AG04450 (cell line): Measurements from ENCODE around the gene TBL1XR1. TPM values are rescaled to one million over a fixed set of nuclear protein-coding genes. Genes with fewer than 3 reads are reported as not detected.

Source experiments
- CTCF ChIA-PET: fragments of 300-600, 350-600 bp; formaldehyde crosslinking; extraction: SDS; loops from one replicate; lab custom pipeline; 2022; ENCODE audit warnings: antibody characterized with exemption, inconsistent platforms; lab: Charles Lee
- POLR2A ChIA-PET: fragments of 350-600 bp; formaldehyde crosslinking; extraction: SDS; loops from one replicate; lab custom pipeline; 2021; ENCODE audit warnings: antibody characterized with exemption, inconsistent platforms; lab: Yijun Ruan, JAX
- DNase-seq: peaks from one replicate; pipeline ENCODE4 v3.0.0-alpha.2; 2011; ENCODE audit warnings: low read depth, low spot score
- H3K27ac ChIP-seq: one replicate; pipeline ENCODE4 v1.5.1; 2012; ENCODE audit warnings: low read depth, low read length, control low read depth
- H3K27me3 ChIP-seq: one replicate; pipeline ENCODE4 v1.6.0; 2012; ENCODE audit warnings: low read length; ENCODE audit not compliant: control insufficient read depth, insufficient read depth
- H3K4me3 ChIP-seq: 2 replicates; pipeline ENCODE4 v1.5.1; 2011; ENCODE audit warnings: mild to moderate bottlenecking, low read depth, low read length, control low read depth
- H3K9me3 ChIP-seq: 2 replicates; pipeline ENCODE4 v1.5.1; 2012; ENCODE audit warnings: low read length; ENCODE audit not compliant: control insufficient read depth, insufficient read depth
- CTCF ChIP-seq: IDR thresholded peaks from 2 replicates; pipeline ENCODE4 v1.5.1; 2011; ENCODE audit warnings: low read depth, low read length, control low read depth, inconsistent platforms
- polyA plus RNA-seq: library from polyadenylated mRNA; depleted of rRNA; stranded (reverse); fragments of >200 nt; gene quantifications from 2 replicates; pipeline ENCODE4 v1.2.3, GENCODE V29; 2011

Gene TBL1XR1
- polyA plus RNA-seq, 1 experiment = 207 TPM

- CTCF ChIA-PET = no interaction called here
- no peak for DNase-seq
- POLR2A ChIA-PET = no interaction called here
- H3K4me3 ChIP-seq = no peak overlapping the region
- H3K27ac ChIP-seq = no peak overlapping the region
- no peaks in the 10 kb centered on the region for H3K27me3 ChIP-seq
- no peaks in the 10 kb centered on the region for H3K9me3 ChIP-seq
- TF ChIP-seq CTCF = no peak
These were observed 83.0 kb downstream of the TBL1XR1 start for GRCh38 chr3:177114253-177114652.

GRCh38 chr3:177111541-177111949 lies 85.7 kb downstream of the TBL1XR1 start:
- DNase-seq = no peak
- no peaks in the 10 kb centered on the region for H3K9me3 ChIP-seq
- ChIA-PET CTCF (no interaction called here), POLR2A (no interaction called here)
- no peak for TF ChIP-seq CTCF
- H3K27ac ChIP-seq = no peak overlapping the region
- H3K4me3 ChIP-seq = no peak overlapping the region
- H3K27me3 ChIP-seq = no peaks in the 10 kb centered on the region

GRCh38 chr3:177110895-177111294 lies 86.4 kb downstream of the TBL1XR1 start:
- Histone ChIP-seq H3K27me3 (no peaks in the 10 kb centered on the region), H3K9me3 (no peaks in the 10 kb centered on the region), H3K4me3 (no peak overlapping the region), H3K27ac (no peak overlapping the region)
- TF ChIP-seq CTCF = no peak
- DNase-seq = no peak
- POLR2A ChIA-PET = no interaction called here
- CTCF ChIA-PET = no interaction called here

GRCh38 chr3:177110386-177110785 lies 86.9 kb downstream of the TBL1XR1 start:
- ChIA-PET POLR2A (no interaction called here), CTCF (no interaction called here)
- no peak overlapping the region for H3K4me3 ChIP-seq
- no peaks in the 10 kb centered on the region for H3K9me3 ChIP-seq
- H3K27me3 ChIP-seq = no peaks in the 10 kb centered on the region
- TF ChIP-seq CTCF = no peak
- no peak for DNase-seq
- no peak overlapping the region for H3K27ac ChIP-seq

GRCh38 chr3:177109688-177110330 lies 87.5 kb downstream of the TBL1XR1 start:
- Histone ChIP-seq H3K4me3 (no peak overlapping the region), H3K27ac (no peak overlapping the region), H3K9me3 (no peaks in the 10 kb centered on the region), H3K27me3 (no peaks in the 10 kb centered on the region)
- no peak for TF ChIP-seq CTCF
- CTCF ChIA-PET = no interaction called here
- POLR2A ChIA-PET = no interaction called here
- DNase-seq = no peak
